Endodermal cell (in vitro differentiated cells): ENCODE measurements around the gene TGFBR3L. TPM values are rescaled to one million over a fixed set of nuclear protein-coding genes. Genes with fewer than 3 reads are reported as not detected.
"Not testable (repeated sequence)": the region's sequence is repeated elsewhere in the genome, so short reads cannot be mapped to it uniquely, and the experiment has no call there.

Source experiments
- DNase-seq: peaks from one replicate; pipeline ENCODE4 v3.0.0-alpha.2; 2017
- H3K27ac ChIP-seq: 2 replicates; pipeline ENCODE4 v1.5.1; 2013; ENCODE audit warnings: mild to moderate bottlenecking, low read depth, low read length, moderate library complexity
- H3K27me3 ChIP-seq: 2 replicates; pipeline ENCODE4 v1.6.1; 2013; ENCODE audit warnings: mild to moderate bottlenecking, low read length, moderate library complexity; ENCODE audit not compliant: insufficient read depth, control insufficient read depth, poor library complexity, severe bottlenecking
- H3K36me3 ChIP-seq: 2 replicates; pipeline ENCODE4 v1.7.0; 2013; ENCODE audit warnings: mild to moderate bottlenecking, low read length, moderate library complexity; ENCODE audit not compliant: control insufficient read depth, insufficient read depth
- H3K4me1 ChIP-seq: one replicate; pipeline ENCODE4 v1.7.0; 2013; ENCODE audit warnings: low read length; ENCODE audit not compliant: control insufficient read depth, insufficient read depth
- H3K4me3 ChIP-seq: 2 replicates; pipeline ENCODE4 v1.5.1; 2013; ENCODE audit warnings: mild to moderate bottlenecking, low read length, moderate library complexity
- H3K9ac ChIP-seq: 2 replicates; pipeline ENCODE4 v1.6.1; 2013; ENCODE audit warnings: mild to moderate bottlenecking, low read length, moderate library complexity; ENCODE audit not compliant: poor library complexity, severe bottlenecking; ENCODE audit errors: extremely low read depth
- H3K9me3 ChIP-seq: 2 replicates; pipeline ENCODE4 v1.6.1; 2013; ENCODE audit warnings: mild to moderate bottlenecking, low read length, moderate library complexity; ENCODE audit not compliant: control insufficient read depth
- H3K27ac Mint-ChIP-seq: 2 replicates; pipeline ENCODE4 v1.8.0; 2020; ENCODE audit warnings: mixed read lengths
- H3K27me3 Mint-ChIP-seq: 2 replicates; pipeline ENCODE4 v1.8.0; 2021; ENCODE audit warnings: mild to moderate bottlenecking, mixed read lengths; ENCODE audit not compliant: insufficient read depth
- H3K36me3 Mint-ChIP-seq: 2 replicates; pipeline ENCODE4 v1.8.0; 2020; ENCODE audit warnings: low read depth, mixed read lengths
- H3K4me1 Mint-ChIP-seq: 2 replicates; pipeline ENCODE4 v1.8.0; 2020; ENCODE audit warnings: mixed read lengths
- H3K4me3 Mint-ChIP-seq: 2 replicates; pipeline ENCODE4 v1.8.0; 2020; ENCODE audit warnings: mild to moderate bottlenecking, moderate library complexity, mixed read lengths
- H3K9me3 Mint-ChIP-seq: 2 replicates; pipeline ENCODE4 v1.8.0; 2020; ENCODE audit warnings: mild to moderate bottlenecking, mixed read lengths
- CTCF ChIP-seq: fragments of 200-600 bp; sonication (generic); conservative IDR thresholded peaks from 2 replicates; pipeline ENCODE4 v1.5.0; 2021; ENCODE audit warnings: antibody characterized with exemption, mild to moderate bottlenecking
- WGBS, 2 experiments: methylation state at CpG; one replicate each; pipeline versions ENCODE4 v1.1.5 to v1.1.7; 2013; ENCODE audit warnings: missing lambda C conversion rate in 2 of 2, mixed read lengths in 1 of 2; ENCODE audit not compliant: insufficient coverage in 1 of 2, insufficient read length in 1 of 2; 5-methylcytosine and 5-hydroxymethylcytosine counted together
- total RNA-seq, 2 donors: library from RNA; stranded (reverse); fragmentation: NEBNext Ultra II Directional in 1 of 2; extraction: Animal tissue kit (Norgen Biotek cat#: 25700) in 1 of 2; gene quantifications; 2 replicates in 1 of 2; 3 replicates in 1 of 2; pipeline ENCODE4 v1.2.1, GENCODE V29; 2021

Gene TGFBR3L
- total RNA-seq, 2 donors from 2014 or later: 0.84 to 2.2 TPM

GRCh38 chr19:7927605-7928333, 13.1 kb downstream of the TGFBR3L start:
- Mint-ChIP-seq H3K4me3 (no peak overlapping the region), H3K27ac (no peak overlapping the region), H3K36me3 (peaks cover 13% of the 10 kb centered on the region), H3K9me3 (no peaks in the 10 kb centered on the region), H3K4me1 (peaks cover 4% of the 10 kb centered on the region), H3K27me3 (no peaks in the 10 kb centered on the region)
- no peak for TF ChIP-seq CTCF
- peaks cover 36% of the 10 kb centered on the region for H3K36me3 ChIP-seq
- H3K27me3 ChIP-seq: no peaks in the 10 kb centered on the region
- no peak overlapping the region for H3K9ac ChIP-seq
- no peaks in the 10 kb centered on the region for H3K4me1 ChIP-seq
- H3K27ac ChIP-seq: no peak overlapping the region
- no peak for DNase-seq
- 94 to 96% methylated on average over 16 to 23 of the region's 23 CpGs for WGBS, 2 experiments
- H3K4me3 ChIP-seq: no peak overlapping the region
- no peaks in the 10 kb centered on the region for H3K9me3 ChIP-seq

GRCh38 chr19:7928334-7928706, 13.7 kb downstream of the TGFBR3L start:
- Histone ChIP-seq H3K27me3 (no peaks in the 10 kb centered on the region), H3K27ac (no peak overlapping the region), H3K9me3 (no peaks in the 10 kb centered on the region), H3K4me1 (no peaks in the 10 kb centered on the region), H3K9ac (no peak overlapping the region), H3K4me3 (no peak overlapping the region), H3K36me3 (peaks cover 41% of the 10 kb centered on the region)
- DNase-seq: no peak
- Mint-ChIP-seq H3K27me3 (no peaks in the 10 kb centered on the region), H3K4me1 (peaks cover 4% of the 10 kb centered on the region), H3K4me3 (no peak overlapping the region), H3K9me3 (no peaks in the 10 kb centered on the region), H3K36me3 (peaks cover 10% of the 10 kb centered on the region), H3K27ac (no peak overlapping the region)
- TF ChIP-seq CTCF: no peak
- 94 to 100% methylated on average over 7 to 9 of the region's 9 CpGs for WGBS, 2 experiments

GRCh38 chr19:7928741-7929701, 14.4 kb downstream of the TGFBR3L start:
- peak; percentile 92 for DNase-seq
- Histone ChIP-seq H3K4me1 (no peaks in the 10 kb centered on the region), H3K36me3 (peaks cover 44% of the 10 kb centered on the region), H3K9me3 (no peaks in the 10 kb centered on the region), H3K27me3 (no peaks in the 10 kb centered on the region), H3K4me3 (no peak overlapping the region), H3K9ac (no peak overlapping the region), H3K27ac (peak overlapping the region; percentile 7)
- H3K36me3 Mint-ChIP-seq: peaks cover 15% of the 10 kb centered on the region
- no peak overlapping the region for H3K4me3 Mint-ChIP-seq
- H3K27ac Mint-ChIP-seq: peak overlapping the region; percentile 78
- H3K27me3 Mint-ChIP-seq: no peaks in the 10 kb centered on the region
- peak; percentile 74 for TF ChIP-seq CTCF
- no peaks in the 10 kb centered on the region for H3K9me3 Mint-ChIP-seq
- 84% methylated on average over 17 to 24 of the region's 24 CpGs for WGBS, 2 experiments
- H3K4me1 Mint-ChIP-seq: peaks cover 4% of the 10 kb centered on the region

DNA sequence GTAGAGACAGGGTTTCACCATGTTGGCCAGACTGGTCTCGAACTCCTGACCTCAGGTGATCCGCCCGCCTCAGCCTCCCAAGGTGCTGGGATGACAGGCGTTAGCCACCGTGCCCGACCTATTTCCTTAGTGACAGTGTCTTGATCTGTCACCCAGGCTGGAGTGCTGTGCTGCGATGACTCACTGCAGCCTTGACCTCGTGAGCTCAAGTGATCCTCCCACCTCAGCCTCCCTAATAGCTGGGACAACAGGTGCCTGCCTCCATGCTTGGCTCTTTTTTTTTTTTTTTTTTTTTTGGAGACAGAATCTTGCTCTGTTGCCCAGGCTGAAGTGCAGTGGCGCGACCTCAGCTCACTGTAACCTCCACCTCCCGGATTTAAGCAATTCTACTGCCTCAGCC, 15.4 kb downstream of the TGFBR3L start:
- not testable (repeated sequence) for H3K4me3 Mint-ChIP-seq, DNase-seq, H3K9me3 Mint-ChIP-seq, H3K27me3 Mint-ChIP-seq, H3K27ac Mint-ChIP-seq, H3K9me3 ChIP-seq, H3K4me1 ChIP-seq, H3K4me1 Mint-ChIP-seq, H3K9ac ChIP-seq, H3K27ac ChIP-seq, H3K27me3 ChIP-seq, H3K4me3 ChIP-seq
- peaks cover 18% of the 10 kb centered on the region for H3K36me3 Mint-ChIP-seq
- 90 to 94% methylated on average over 11 of the region's 11 CpGs for WGBS, 2 experiments
- H3K36me3 ChIP-seq: peaks cover 49% of the 10 kb centered on the region
